ENCODE data around the gene COL5A1. TPM values are rescaled to one million over a fixed set of nuclear protein-coding genes. Genes with fewer than 3 reads are reported as not detected.

The COL5A1 gene
- total and polyA plus RNA-seq, 2 experiments from 2014 or later = 2.5 to 13.1 TPM

GRCh38 chr9:134656334-134657006 is 14.9 kb downstream of the COL5A1 start (continued):
- TF ChIP-seq REST (IDR thresholded peaks at IDR 0.05; ENCODE audit: unreplicated experiment) = no peak
- TF ChIP-seq CTCF (conservative IDR thresholded peaks at IDR 0.05; ENCODE audit: low read depth in 2 of 2) = peak; percentile 10 to 46; a peak in 3 of 4 replicates
- no peak for TF ChIP-seq ZNF331 (CRISPR knock-in tag; IDR thresholded peaks at IDR 0.05; ENCODE audit: low read depth)
- no peak for TF ChIP-seq STAT1 (IDR thresholded peaks at IDR 0.05; ENCODE audit: unreplicated experiment)

- Histone ChIP-seq H3K4me3 (no peak overlapping the region), H3K9me2 (ENCODE audit: insufficient read depth) (no peaks in the 10 kb centered on the region), H2AFZ (no peak overlapping the region), H3K4me1 (ENCODE audit: insufficient read depth) (peaks cover 7% of the 10 kb centered on the region; the same call in 1 of the 2 replicates), H3K27me3 (ENCODE audit: insufficient read depth) (no peaks in the 10 kb centered on the region), H3K4me2 (peak overlapping the region; percentile 57; the same call in 1 of the 2 replicates), H3K36me3 (ENCODE audit: insufficient read depth) (no peaks in the 10 kb centered on the region), H3F3A (replicated peaks; ENCODE audit: low read depth) (no peaks in the 10 kb centered on the region), H4K20me1 (replicated peaks; ENCODE audit: insufficient read depth) (no peaks in the 10 kb centered on the region), H3K27ac (ENCODE audit: low read depth) (no peak overlapping the region), H3K79me2 (replicated peaks; ENCODE audit: insufficient read depth) (no peaks in the 10 kb centered on the region)
- no peak for DNase-seq (ENCODE audit: low spot score)
- Mint-ChIP-seq H3K27me3 (ENCODE audit: insufficient read depth, low read depth, poor library complexity) (peaks cover 5% of the 10 kb centered on the region), H3K36me3 (ENCODE audit: low read depth) (peaks cover 11% of the 10 kb centered on the region), H3K27ac (no peak overlapping the region), H3K4me3 (no peak overlapping the region), H3K9me3 (peaks cover 23% of the 10 kb centered on the region), H3K4me1 (peaks cover 6% of the 10 kb centered on the region; the same call in 1 of the 3 replicates)
- no peak for ATAC-seq
- no peak for TF ChIP-seq JUNB (IDR thresholded peaks at IDR 0.05; ENCODE audit: unreplicated experiment)
- TF ChIP-seq EZH2phosphoT487 (IDR thresholded peaks at IDR 0.05; ENCODE audit: unreplicated experiment) = no peak
- TF ChIP-seq CTCF (conservative IDR thresholded peaks at IDR 0.05; ENCODE audit: low read depth in 2 of 2) = no peak
- TF ChIP-seq STAT1 (IDR thresholded peaks at IDR 0.05; ENCODE audit: unreplicated experiment) = no peak
- no peak for TF ChIP-seq ZNF114 (CRISPR knock-in tag; IDR thresholded peaks at IDR 0.05)
- TF ChIP-seq POLR2AphosphoS5 (IDR thresholded peaks at IDR 0.05; ENCODE audit: low read depth) = no peak
- TF ChIP-seq ZNF331 (CRISPR knock-in tag; IDR thresholded peaks at IDR 0.05; ENCODE audit: low read depth) = no peak
- TF ChIP-seq EZH2 (IDR thresholded peaks at IDR 0.05; ENCODE audit: low read depth, unreplicated experiment) = no peak
- TF ChIP-seq CREB1 (CRISPR knock-in tag; IDR thresholded peaks at IDR 0.05; ENCODE audit: low read depth) = no peak
- no peak for TF ChIP-seq ETS1 (IDR thresholded peaks at IDR 0.05)
- no peak for TF ChIP-seq REST (IDR thresholded peaks at IDR 0.05; ENCODE audit: unreplicated experiment)
- no peak for TF ChIP-seq NANOG (IDR thresholded peaks at IDR 0.05; ENCODE audit: borderline replicate concordance)
Measured at GRCh38 chr9:134657666-134658377, 16.2 kb downstream of the COL5A1 start.

All from GM23338 (cell line).